HUES64 (cell line): Measurements from ENCODE around the gene ETV3L. TPM values are rescaled to one million over a fixed set of nuclear protein-coding genes. Genes with fewer than 3 reads are reported as not detected.

Source experiments
- H3K27ac ChIP-seq: 2 replicates; pipeline ENCODE4 v1.7.0; 2013; ENCODE audit warnings: low read depth, low read length, inconsistent platforms
- H3K27me3 ChIP-seq: 2 replicates; pipeline ENCODE4 v1.6.1; 2013; ENCODE audit warnings: mild to moderate bottlenecking, low read length; ENCODE audit not compliant: insufficient read depth
- H3K36me3 ChIP-seq: 2 replicates; pipeline ENCODE4 v1.6.1; 2013; ENCODE audit warnings: mild to moderate bottlenecking, low read length; ENCODE audit not compliant: insufficient read depth
- H3K4me1 ChIP-seq: 2 replicates; pipeline ENCODE4 v1.6.1; 2013; ENCODE audit warnings: mild to moderate bottlenecking, low read length, moderate library complexity; ENCODE audit not compliant: insufficient read depth
- H3K4me3 ChIP-seq: 2 replicates; pipeline ENCODE4 v1.5.1; 2013; ENCODE audit warnings: mild to moderate bottlenecking, low read length, moderate library complexity
- H3K9ac ChIP-seq: 2 replicates; pipeline ENCODE4 v1.6.1; 2013; ENCODE audit warnings: mild to moderate bottlenecking, low read depth, low read length
- H3K9me3 ChIP-seq: 2 replicates; pipeline ENCODE4 v1.6.1; 2013; ENCODE audit warnings: low read depth, low read length; ENCODE audit not compliant: insufficient read depth
- WGBS: fragments of 150-250, 120-280 bp; methylation state at CpG from one replicate; pipeline ENCODE4 v1.1.7; 2013; ENCODE audit warnings: missing lambda C conversion rate; 5-methylcytosine and 5-hydroxymethylcytosine counted together
- polyA plus RNA-seq, 2 experiments: library from polyadenylated mRNA; stranded (reverse); fragments of 50-300 nt; gene quantifications; one replicate each; pipeline ENCODE4 v1.2.3, GENCODE V29; 2013

ETV3L gene
- 0.35 TPM for polyA plus RNA-seq (2013, experiment 1 of 2)
- 0.32 TPM for polyA plus RNA-seq (2013, experiment 2 of 2)

- WGBS, result 53% methylated on average over 3 of the region's 3 CpGs
Observed at GRCh38 chr1:157099633-157100009, at the start of gene ETV3L. Gene ETV3L (minus strand): TSS chr1:157099808. CDS start chr1:157099523, 285 bp downstream.

GRCh38 chr1:157147906-157148700, 48.5 kb upstream of the ETV3L start:
- Histone ChIP-seq H3K27me3 (no peaks in the 10 kb centered on the region), H3K4me1 (no peaks in the 10 kb centered on the region), H3K36me3 (no peaks in the 10 kb centered on the region), H3K27ac (no peak overlapping the region), H3K4me3 (no peak overlapping the region), H3K9me3 (no peaks in the 10 kb centered on the region), H3K9ac (no peak overlapping the region)
- WGBS, result 87% methylated on average over 10 of the region's 10 CpGs

More at GRCh38 chr1:157099633-157100009, at the start of gene ETV3L:
- Histone ChIP-seq H3K27ac (no peak within 1 kb of the TSS), H3K9me3 (no peaks in the 10 kb centered on the region), H3K9ac (no peak within 1 kb of the TSS), H3K27me3 (no peaks in the 10 kb centered on the region), H3K36me3 (no peaks in the 10 kb centered on the region), H3K4me1 (peaks cover 1% of the 10 kb centered on the region), H3K4me3 (no peak within 1 kb of the TSS)

GRCh38 chr1:157147037-157147436, 47.4 kb upstream of the ETV3L start:
- Histone ChIP-seq H3K36me3 (no peaks in the 10 kb centered on the region), H3K4me3 (no peak overlapping the region), H3K9me3 (no peaks in the 10 kb centered on the region), H3K27me3 (no peaks in the 10 kb centered on the region), H3K27ac (no peak overlapping the region), H3K9ac (no peak overlapping the region), H3K4me1 (no peaks in the 10 kb centered on the region; the same call in 1 of the 2 replicates)
- WGBS, result 85% methylated on average over 1 of the region's 1 CpG

- Histone ChIP-seq H3K36me3 (no peaks in the 10 kb centered on the region), H3K4me1 (peaks cover 3% of the 10 kb centered on the region; the same call in 1 of the 2 replicates), H3K9ac (no peak overlapping the region), H3K9me3 (no peaks in the 10 kb centered on the region), H3K27me3 (no peaks in the 10 kb centered on the region), H3K4me3 (no peak overlapping the region), H3K27ac (no peak overlapping the region)
- 87% methylated on average over 3 of the region's 3 CpGs for WGBS
Observed at GRCh38 chr1:157146244-157146643, 46.6 kb upstream of the ETV3L start.

GRCh38 chr1:157145076-157145475, 45.5 kb upstream of the ETV3L start:
- no peak overlapping the region for H3K27ac ChIP-seq
- no peak overlapping the region for H3K9ac ChIP-seq
- H3K9me3 ChIP-seq, result no peaks in the 10 kb centered on the region
- peaks cover 14% of the 10 kb centered on the region for H3K4me1 ChIP-seq
- no peak overlapping the region for H3K4me3 ChIP-seq
- no peaks in the 10 kb centered on the region for H3K27me3 ChIP-seq
- H3K36me3 ChIP-seq, result no peaks in the 10 kb centered on the region
- WGBS, result 100% methylated on average over 1 of the region's 1 CpG

GRCh38 chr1:157144509-157144908, 44.9 kb upstream of the ETV3L start:
- 92% methylated on average over 1 of the region's 1 CpG for WGBS
- no peaks in the 10 kb centered on the region for H3K9me3 ChIP-seq
- peaks cover 20% of the 10 kb centered on the region for H3K4me1 ChIP-seq

GRCh38 chr1:157142765-157143423, 43.3 kb upstream of the ETV3L start:
- 97% methylated on average over 3 of the region's 3 CpGs for WGBS
- Histone ChIP-seq H3K9me3 (no peaks in the 10 kb centered on the region), H3K36me3 (no peaks in the 10 kb centered on the region), H3K9ac (no peak overlapping the region), H3K27ac (no peak overlapping the region), H3K27me3 (no peaks in the 10 kb centered on the region), H3K4me3 (no peak overlapping the region), H3K4me1 (peaks cover 26% of the 10 kb centered on the region)

More at GRCh38 chr1:157144509-157144908, 44.9 kb upstream of the ETV3L start:
- no peak overlapping the region for H3K4me3 ChIP-seq
- no peak overlapping the region for H3K27ac ChIP-seq
- H3K9ac ChIP-seq, result no peak overlapping the region
- H3K27me3 ChIP-seq, result no peaks in the 10 kb centered on the region
- H3K36me3 ChIP-seq, result no peaks in the 10 kb centered on the region

- Histone ChIP-seq H3K4me3 (no peak overlapping the region), H3K9ac (no peak overlapping the region), H3K4me1 (peaks cover 29% of the 10 kb centered on the region), H3K27me3 (no peaks in the 10 kb centered on the region), H3K9me3 (no peaks in the 10 kb centered on the region), H3K36me3 (no peaks in the 10 kb centered on the region), H3K27ac (no peak overlapping the region)
- 92% methylated on average over 1 of the region's 2 CpGs for WGBS
Observed at GRCh38 chr1:157142201-157142600, 42.6 kb upstream of the ETV3L start.

- H3K36me3 ChIP-seq, result no peaks in the 10 kb centered on the region
- WGBS, result 90% methylated on average over 4 of the region's 4 CpGs
- H3K9me3 ChIP-seq, result no peaks in the 10 kb centered on the region
- no peak overlapping the region for H3K27ac ChIP-seq
- H3K9ac ChIP-seq, result no peak overlapping the region
- no peak overlapping the region for H3K4me3 ChIP-seq
- H3K4me1 ChIP-seq, result peaks cover 38% of the 10 kb centered on the region
- no peaks in the 10 kb centered on the region for H3K27me3 ChIP-seq
Observed at GRCh38 chr1:157141212-157141855, 41.7 kb upstream of the ETV3L start.

GRCh38 chr1:157140063-157140588, 40.5 kb upstream of the ETV3L start:
- Histone ChIP-seq H3K4me3 (peak overlapping the region; percentile 94; the same call in 1 of the 2 replicates), H3K36me3 (peaks cover 12% of the 10 kb centered on the region), H3K27ac (peak overlapping the region; percentile 54; the same call in 1 of the 2 replicates), H3K27me3 (no peaks in the 10 kb centered on the region), H3K9ac (no peak overlapping the region), H3K4me1 (peaks cover 43% of the 10 kb centered on the region), H3K9me3 (no peaks in the 10 kb centered on the region)
- WGBS, result 67% methylated on average over 2 of the region's 2 CpGs
